BE2C (cell line): ENCODE results near the gene SCCPDH.

Source experiments
- DNase-seq: peaks from one replicate; pipeline ENCODE4 v3.0.0-alpha.2; 2020
- H3K27me3 ChIP-seq: fragments of 250-450 bp; sonication (Bioruptor Pico); 2 replicates; pipeline ENCODE4 v1.5.1; 2020; ENCODE audit warnings: mild to moderate bottlenecking
- H3K36me3 ChIP-seq: fragments of 250-450 bp; sonication (Bioruptor Pico); 2 replicates; pipeline ENCODE4 v1.5.1; 2020; ENCODE audit warnings: mild to moderate bottlenecking
- H3K4me1 ChIP-seq: fragments of 250-450 bp; sonication (Bioruptor Pico); 2 replicates; pipeline ENCODE4 v1.5.1; 2020
- H3K4me3 ChIP-seq: 2 replicates; pipeline ENCODE4 v1.5.1; 2011; ENCODE audit warnings: low read depth, low read length
- H3K9me3 ChIP-seq: fragments of 250-450 bp; sonication (Bioruptor Pico); 2 replicates; pipeline ENCODE4 v1.5.1; 2020
- TF ChIP-seq, protein P1 (sequence below): IDR thresholded peaks from 2 replicates; pipeline ENCODE4 v1.5.1; 2012; ENCODE audit warnings: mild to moderate bottlenecking, low read depth, low read length

The SCCPDH gene

DNA sequence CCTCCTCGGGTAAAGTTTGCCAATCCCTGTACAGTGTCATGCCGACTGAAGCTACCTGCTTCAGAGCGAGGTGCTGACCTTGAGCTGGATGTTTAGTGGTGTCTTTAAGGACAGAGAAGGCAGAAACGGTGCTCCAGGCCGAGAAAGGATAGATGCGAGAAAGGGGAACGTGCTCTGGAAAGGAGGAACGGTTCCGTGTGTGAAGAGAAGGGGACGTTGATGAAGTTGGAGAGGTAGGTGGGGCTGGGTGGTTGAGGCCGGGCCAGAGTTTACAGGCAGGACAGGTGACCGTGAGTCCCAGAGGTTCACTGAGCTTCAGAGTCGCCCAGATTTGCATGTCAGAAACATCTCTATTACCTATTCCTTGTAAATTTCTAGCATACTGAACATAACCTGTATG lies 90.7 kb downstream of the SCCPDH start:
- no peaks in the 10 kb centered on the region for H3K4me1 ChIP-seq
- H3K36me3 ChIP-seq, result no peaks in the 10 kb centered on the region
- H3K4me3 ChIP-seq, result no peak overlapping the region
- TF ChIP-seq, protein P1, sequence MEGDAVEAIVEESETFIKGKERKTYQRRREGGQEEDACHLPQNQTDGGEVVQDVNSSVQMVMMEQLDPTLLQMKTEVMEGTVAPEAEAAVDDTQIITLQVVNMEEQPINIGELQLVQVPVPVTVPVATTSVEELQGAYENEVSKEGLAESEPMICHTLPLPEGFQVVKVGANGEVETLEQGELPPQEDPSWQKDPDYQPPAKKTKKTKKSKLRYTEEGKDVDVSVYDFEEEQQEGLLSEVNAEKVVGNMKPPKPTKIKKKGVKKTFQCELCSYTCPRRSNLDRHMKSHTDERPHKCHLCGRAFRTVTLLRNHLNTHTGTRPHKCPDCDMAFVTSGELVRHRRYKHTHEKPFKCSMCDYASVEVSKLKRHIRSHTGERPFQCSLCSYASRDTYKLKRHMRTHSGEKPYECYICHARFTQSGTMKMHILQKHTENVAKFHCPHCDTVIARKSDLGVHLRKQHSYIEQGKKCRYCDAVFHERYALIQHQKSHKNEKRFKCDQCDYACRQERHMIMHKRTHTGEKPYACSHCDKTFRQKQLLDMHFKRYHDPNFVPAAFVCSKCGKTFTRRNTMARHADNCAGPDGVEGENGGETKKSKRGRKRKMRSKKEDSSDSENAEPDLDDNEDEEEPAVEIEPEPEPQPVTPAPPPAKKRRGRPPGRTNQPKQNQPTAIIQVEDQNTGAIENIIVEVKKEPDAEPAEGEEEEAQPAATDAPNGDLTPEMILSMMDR, result no peak
- DNase-seq, result no peak
- H3K9me3 ChIP-seq, result no peaks in the 10 kb centered on the region
- no peaks in the 10 kb centered on the region for H3K27me3 ChIP-seq

DNA sequence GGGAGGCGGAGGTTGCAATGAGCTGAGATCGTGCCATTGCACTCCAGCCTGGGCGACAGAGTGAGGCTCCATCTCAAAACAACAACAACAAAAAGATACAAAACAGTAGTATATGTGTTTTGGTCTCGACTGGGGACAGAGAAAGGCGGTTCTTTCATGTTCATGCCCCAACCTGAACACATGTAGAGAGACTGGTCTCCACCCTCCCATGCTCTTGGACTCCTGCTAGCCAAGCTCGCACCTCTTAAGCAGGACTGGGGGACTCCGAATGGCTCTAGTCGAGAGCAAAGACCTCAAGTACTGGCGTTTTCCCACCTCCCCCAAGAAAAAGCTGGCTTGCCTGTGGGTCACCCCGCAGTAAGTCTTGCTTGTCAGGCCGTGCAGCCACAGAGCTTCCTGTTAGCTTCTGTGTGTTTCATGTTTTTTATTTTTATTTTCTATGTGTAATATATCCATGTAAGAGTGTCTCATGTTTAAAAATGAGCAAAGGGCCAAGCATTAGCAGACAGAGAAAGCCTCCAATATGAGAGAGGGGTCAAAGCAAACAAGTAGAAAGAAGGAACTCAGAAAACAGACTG lies 91.6 kb downstream of the SCCPDH start:
- H3K36me3 ChIP-seq, result no peaks in the 10 kb centered on the region
- H3K4me3 ChIP-seq, result no peak overlapping the region
- no peaks in the 10 kb centered on the region for H3K9me3 ChIP-seq
- no peaks in the 10 kb centered on the region for H3K27me3 ChIP-seq
- TF ChIP-seq, protein P1, result no peak
- H3K4me1 ChIP-seq, result no peaks in the 10 kb centered on the region
- no peak for DNase-seq
